Skeletal muscle satellite cell (primary cell): ENCODE data around the gene ARPC5.

Experiments used
- H3K27me3 ChIP-seq: 2 replicates; pipeline ENCODE4 v1.7.0; 2013; ENCODE audit warnings: low read length; ENCODE audit not compliant: control insufficient read depth, insufficient read depth
- H3K36me3 ChIP-seq: 2 replicates; pipeline ENCODE4 v1.7.0; 2013; ENCODE audit warnings: mild to moderate bottlenecking, control low read depth, low read length; ENCODE audit not compliant: insufficient read depth
- H3K4me1 ChIP-seq: 2 replicates; pipeline ENCODE4 v1.7.0; 2013; ENCODE audit warnings: low read length; ENCODE audit not compliant: control insufficient read depth, insufficient read depth
- H3K4me2 ChIP-seq: 2 replicates; pipeline ENCODE4 v1.7.0; 2013; ENCODE audit warnings: mild to moderate bottlenecking, low read length
- H3K4me3 ChIP-seq: 2 replicates; pipeline ENCODE4 v1.7.0; 2013; ENCODE audit warnings: low read length
- H3K9ac ChIP-seq: 2 replicates; pipeline ENCODE4 v1.7.0; 2013; ENCODE audit warnings: mild to moderate bottlenecking, low read depth, low read length, moderate library complexity
- H3K9me3 ChIP-seq: replicated peaks from 2 replicates; pipeline ENCODE4 v1.7.0; 2013; ENCODE audit warnings: mild to moderate bottlenecking, control low read depth, low read length

ARPC5 gene

GRCh38 chr1:183593356-183593755, 42.2 kb downstream of the ARPC5 start:
- no peak overlapping the region for H3K4me2 ChIP-seq
- H3K9me3 ChIP-seq: no peaks in the 10 kb centered on the region
- no peak overlapping the region for H3K4me3 ChIP-seq
- no peaks in the 10 kb centered on the region for H3K4me1 ChIP-seq
- H3K9ac ChIP-seq: no peak overlapping the region
- peaks cover 7% of the 10 kb centered on the region for H3K27me3 ChIP-seq
- no peaks in the 10 kb centered on the region for H3K36me3 ChIP-seq

GRCh38 chr1:183592733-183593132, 42.9 kb downstream of the ARPC5 start:
- H3K36me3 ChIP-seq: no peaks in the 10 kb centered on the region
- peaks cover 7% of the 10 kb centered on the region for H3K27me3 ChIP-seq
- H3K4me3 ChIP-seq: no peak overlapping the region
- H3K9me3 ChIP-seq: no peaks in the 10 kb centered on the region
- no peaks in the 10 kb centered on the region for H3K4me1 ChIP-seq
- no peak overlapping the region for H3K9ac ChIP-seq
- no peak overlapping the region for H3K4me2 ChIP-seq

GRCh38 chr1:183590244-183591191, 45.1 kb downstream of the ARPC5 start, which contains the start of gene NCF2:
Gene NCF2, minus strand, starts transcription at chr1:183590459. Its CDS starts 130 bp downstream, at chr1:183590329.
- no peak within 1 kb of the TSS for H3K9ac ChIP-seq
- no peak within 1 kb of the TSS for H3K4me3 ChIP-seq
- H3K36me3 ChIP-seq: no peaks in the 10 kb centered on the region
- H3K4me2 ChIP-seq: no peak within 1 kb of the TSS
- no peaks in the 10 kb centered on the region for H3K9me3 ChIP-seq
- no peaks in the 10 kb centered on the region for H3K4me1 ChIP-seq
- H3K27me3 ChIP-seq: no peaks in the 10 kb centered on the region

GRCh38 chr1:183589874-183590243, 45.7 kb downstream of the ARPC5 start:
- Histone ChIP-seq H3K4me1 (peaks cover 3% of the 10 kb centered on the region), H3K4me2 (no peak overlapping the region), H3K9ac (no peak overlapping the region), H3K36me3 (no peaks in the 10 kb centered on the region), H3K4me3 (no peak overlapping the region), H3K27me3 (no peaks in the 10 kb centered on the region), H3K9me3 (no peaks in the 10 kb centered on the region)

GRCh38 chr1:183589384-183589783, 46.2 kb downstream of the ARPC5 start:
- peaks cover 3% of the 10 kb centered on the region for H3K4me1 ChIP-seq
- no peaks in the 10 kb centered on the region for H3K27me3 ChIP-seq
- H3K4me3 ChIP-seq: no peak overlapping the region
- H3K4me2 ChIP-seq: no peak overlapping the region
- no peaks in the 10 kb centered on the region for H3K9me3 ChIP-seq
- H3K36me3 ChIP-seq: no peaks in the 10 kb centered on the region
- no peak overlapping the region for H3K9ac ChIP-seq

- H3K9ac ChIP-seq: no peak overlapping the region
- no peak overlapping the region for H3K4me2 ChIP-seq
- no peaks in the 10 kb centered on the region for H3K9me3 ChIP-seq
These were observed 46.8 kb downstream of the ARPC5 start for GRCh38 chr1:183588827-183589226.

GRCh38 chr1:183586926-183587325, 48.7 kb downstream of the ARPC5 start:
- H3K4me1 ChIP-seq: peaks cover 3% of the 10 kb centered on the region
- no peak overlapping the region for H3K9ac ChIP-seq
- no peak overlapping the region for H3K4me2 ChIP-seq
- no peaks in the 10 kb centered on the region for H3K36me3 ChIP-seq
- no peaks in the 10 kb centered on the region for H3K27me3 ChIP-seq
- H3K9me3 ChIP-seq: no peaks in the 10 kb centered on the region
- no peak overlapping the region for H3K4me3 ChIP-seq

More at GRCh38 chr1:183588827-183589226, 46.8 kb downstream of the ARPC5 start:
- no peaks in the 10 kb centered on the region for H3K27me3 ChIP-seq
- H3K4me1 ChIP-seq: peaks cover 3% of the 10 kb centered on the region
- no peaks in the 10 kb centered on the region for H3K36me3 ChIP-seq
- H3K4me3 ChIP-seq: no peak overlapping the region

GRCh38 chr1:183586455-183586854, 49.1 kb downstream of the ARPC5 start:
- Histone ChIP-seq H3K4me3 (no peak overlapping the region), H3K4me2 (no peak overlapping the region), H3K36me3 (no peaks in the 10 kb centered on the region), H3K9me3 (no peaks in the 10 kb centered on the region), H3K27me3 (no peaks in the 10 kb centered on the region), H3K9ac (no peak overlapping the region), H3K4me1 (peaks cover 3% of the 10 kb centered on the region)

- no peaks in the 10 kb centered on the region for H3K36me3 ChIP-seq
- no peak overlapping the region for H3K4me3 ChIP-seq
- peaks cover 8% of the 10 kb centered on the region for H3K4me1 ChIP-seq
- no peak overlapping the region for H3K4me2 ChIP-seq
- H3K9ac ChIP-seq: no peak overlapping the region
- no peaks in the 10 kb centered on the region for H3K27me3 ChIP-seq
- no peaks in the 10 kb centered on the region for H3K9me3 ChIP-seq
These were observed 50.5 kb downstream of the ARPC5 start for GRCh38 chr1:183585038-183585437.

GRCh38 chr1:183584147-183584546, 51.4 kb downstream of the ARPC5 start:
- Histone ChIP-seq H3K36me3 (no peaks in the 10 kb centered on the region), H3K9ac (no peak overlapping the region), H3K9me3 (no peaks in the 10 kb centered on the region), H3K4me3 (no peak overlapping the region), H3K27me3 (no peaks in the 10 kb centered on the region), H3K4me2 (no peak overlapping the region), H3K4me1 (peaks cover 8% of the 10 kb centered on the region)

- peaks cover 8% of the 10 kb centered on the region for H3K4me1 ChIP-seq
- H3K9ac ChIP-seq: no peak overlapping the region
- H3K36me3 ChIP-seq: no peaks in the 10 kb centered on the region
- no peak overlapping the region for H3K4me2 ChIP-seq
- H3K4me3 ChIP-seq: no peak overlapping the region
- H3K9me3 ChIP-seq: no peaks in the 10 kb centered on the region
- H3K27me3 ChIP-seq: no peaks in the 10 kb centered on the region
These were observed 52.1 kb downstream of the ARPC5 start for GRCh38 chr1:183583466-183583865.
